HepG2 (cell line): ENCODE results near the gene GCNT2. TPM values are rescaled to one million over a fixed set of nuclear protein-coding genes. Genes with fewer than 3 reads are reported as not detected.

Source experiments
- ATAC-seq: fragments of 200-7000 bp; cut with Tn5 transposase; 3 replicates; pipeline ENCODE4 v1.9.1; 2020; ENCODE audit warnings: mild to moderate bottlenecking, moderate library complexity
- BruUV-seq: library from RNA; stranded (reverse); fragments of 400-500 nt; replicated peaks from 2 replicates; lab custom pipeline; 2021; lab: Mats Ljungman, UMichigan
- CTCF ChIA-PET: fragments of 300-600 bp; formaldehyde crosslinking; extraction: SDS; loops from one replicate; lab custom pipeline; 2021; ENCODE audit warnings: low total read pairs, inconsistent platforms, low intra/inter-chr PET ratio; lab: Yijun Ruan, JAX
- POLR2A ChIA-PET: fragments of 350-600 bp; sonication (Branson Sonifier 250); formaldehyde crosslinking; loops from one replicate; lab custom pipeline; 2020; ENCODE audit warnings: antibody characterized with exemption, inconsistent platforms; lab: Yijun Ruan, JAX
- DNase-seq: peaks from one replicate; pipeline ENCODE4 v3.0.0-alpha.2; 2015; ENCODE audit warnings: low spot score
- FAIRE-seq: peaks from 3 replicates; lab custom pipeline; 2011; peaks lifted over from hg19 to GRCh38; lab: Jason Lieb, UNC
- H2AFZ ChIP-seq: one replicate; pipeline ENCODE4 v1.6.1; 2011; ENCODE audit warnings: low read length, inconsistent platforms
- H3K27ac ChIP-seq: fragments of 300-600 bp; 3 replicates; pipeline ENCODE4 v1.8.0; 2011; ENCODE audit warnings: mixed run types, mild to moderate bottlenecking, mixed read lengths, low read length, inconsistent platforms; ENCODE audit not compliant: insufficient read depth; ENCODE audit errors: extremely low read length
- H3K27me3 ChIP-seq, 2 experiments: fragments of 200-600 bp in 1 of 2; 2 replicates in 1 of 2; 3 replicates in 1 of 2; pipeline versions ENCODE4 v1.6.0 to v1.8.0; 2011; ENCODE audit warnings: low read length in 2 of 2, mild to moderate bottlenecking in 2 of 2, moderate library complexity in 2 of 2, inconsistent platforms in 1 of 2; ENCODE audit not compliant: insufficient read depth in 2 of 2, control insufficient read depth in 1 of 2
- H3K36me3 ChIP-seq, 2 experiments: fragments of 200-600 bp in 1 of 2; replicated peaks in 1 of 2; 2 replicates in 1 of 2; 3 replicates in 1 of 2; pipeline versions ENCODE4 v1.5.1 to v1.8.0; 2011; ENCODE audit warnings: low read length in 2 of 2, inconsistent platforms in 1 of 2; ENCODE audit not compliant: insufficient read depth in 2 of 2, control insufficient read depth in 1 of 2
- H3K4me1 ChIP-seq: 2 replicates; pipeline ENCODE4 v1.5.1; 2012; ENCODE audit warnings: low read length, inconsistent platforms; ENCODE audit not compliant: insufficient read depth
- H3K4me2 ChIP-seq: 2 replicates; pipeline ENCODE4 v1.6.0; 2011; ENCODE audit warnings: low read depth, low read length, inconsistent platforms
- H3K4me3 ChIP-seq, 3 experiments: fragments of 200-600 bp in 1 of 3; sonication (generic), shearing (Covaris generic) in 1 of 3; replicated peaks in 1 of 3; 2 replicates each; pipeline ENCODE4 v1.5.1; 2011 to 2016; ENCODE audit warnings: low read length in 3 of 3, inconsistent platforms in 2 of 3, low read depth in 2 of 3, mild to moderate bottlenecking in 2 of 3, control low read depth in 1 of 3, mixed read lengths in 1 of 3; ENCODE audit not compliant: insufficient read depth in 1 of 3
- H3K79me2 ChIP-seq: one replicate; pipeline ENCODE4 v1.6.1; 2011; ENCODE audit warnings: low read length, inconsistent platforms; ENCODE audit not compliant: insufficient read depth
- H3K9ac ChIP-seq: 2 replicates; pipeline ENCODE4 v1.6.0; 2011; ENCODE audit warnings: mild to moderate bottlenecking, low read depth, low read length, inconsistent platforms; ENCODE audit not compliant: insufficient read depth
- H3K9me3 ChIP-seq: 2 replicates; pipeline ENCODE4 v1.5.1; 2012; ENCODE audit warnings: mild to moderate bottlenecking, low read length
- H4K20me1 ChIP-seq: 2 replicates; pipeline ENCODE4 v1.6.0; 2011; ENCODE audit warnings: inconsistent platforms, mild to moderate bottlenecking, low read length, moderate library complexity; ENCODE audit not compliant: insufficient read depth
- E2F1 ChIP-seq: sonication (generic); formaldehyde crosslinking; IDR thresholded peaks from 2 replicates; pipeline ENCODE4 v1.5.0; 2020; ENCODE audit warnings: missing genetic modification reagents
- FOXK2 ChIP-seq: fragments of 450-650 bp; IDR thresholded peaks from 2 replicates; pipeline ENCODE4 v1.6.1; 2016
- HMG20A ChIP-seq: IDR thresholded peaks from 2 replicates; pipeline ENCODE4 v1.6.1; 2016; ENCODE audit warnings: borderline replicate concordance
- NR0B2 ChIP-seq: sonication (generic); formaldehyde crosslinking; IDR thresholded peaks from 2 replicates; pipeline ENCODE4 v1.4.0; 2020; ENCODE audit warnings: mild to moderate bottlenecking, missing genetic modification reagents
- ONECUT2 ChIP-seq: sonication (generic); formaldehyde crosslinking; IDR thresholded peaks from 2 replicates; pipeline ENCODE4 v1.4.0; 2020; ENCODE audit warnings: missing genetic modification reagents
- POLR2AphosphoS2 ChIP-seq: IDR thresholded peaks from 2 replicates; pipeline ENCODE4 v1.6.1; 2011; ENCODE audit warnings: low read depth, low read length, improper control_type of control experiment
- TBP ChIP-seq: sonication (generic); formaldehyde crosslinking; IDR thresholded peaks from 2 replicates; pipeline ENCODE4 v1.5.0; 2020; ENCODE audit warnings: missing genetic modification reagents
- ZMYM4 ChIP-seq: sonication (generic); formaldehyde crosslinking; IDR thresholded peaks from 2 replicates; pipeline ENCODE4 v1.8.1; 2023; ENCODE audit warnings: mild to moderate bottlenecking, missing genetic modification reagents
- ZNF143 ChIP-seq: sonication (generic); formaldehyde crosslinking; IDR thresholded peaks from 2 replicates; pipeline ENCODE4 v1.4.0; 2020; ENCODE audit warnings: missing genetic modification reagents
- ZNF20 ChIP-seq: sonication (generic); formaldehyde crosslinking; IDR thresholded peaks from 2 replicates; pipeline ENCODE4 v1.4.0; 2020; ENCODE audit warnings: mild to moderate bottlenecking, moderate library complexity, missing genetic modification reagents
- ZNF230 ChIP-seq: sonication (generic); formaldehyde crosslinking; IDR thresholded peaks from 2 replicates; pipeline ENCODE4 v1.4.0; 2020; ENCODE audit warnings: mild to moderate bottlenecking, missing genetic modification reagents
- ZNF33A ChIP-seq: sonication (generic); formaldehyde crosslinking; IDR thresholded peaks from 2 replicates; pipeline ENCODE4 v1.5.1; 2020; ENCODE audit warnings: missing genetic modification reagents, mild to moderate bottlenecking, moderate library complexity, borderline replicate concordance
- ZNF660 ChIP-seq: sonication (generic); formaldehyde crosslinking; IDR thresholded peaks from 2 replicates; pipeline ENCODE4 v1.5.1; 2020; ENCODE audit warnings: mild to moderate bottlenecking, low read depth, missing genetic modification reagents, borderline replicate concordance
- WGBS: methylation state at CpG from one replicate; pipeline ENCODE4 v1.1.6; 2017; ENCODE audit warnings: low lambda C conversion rate; 5-methylcytosine and 5-hydroxymethylcytosine counted together
- in situ Hi-C: cut with HindIII; loops from 2 replicates; pipeline ENCODE4 v1.10.0; 2017; ENCODE audit warnings: low pct_unique_long_range_greater_than_20kb; ENCODE audit not compliant: extremely low pct_ligation_motif_present
- intact Hi-C: fragments of 100-400 bp; cut with micrococcal nuclease; formaldehyde crosslinking; loops from one replicate; pipeline ENCODE4 v1.10.0; 2022; ENCODE audit not compliant: unreplicated experiment
- polyA plus RNA-seq, 8 experiments: library from polyadenylated mRNA; depleted of rRNA in 3 of 8; stranded (reverse) in 7 of 8; unstranded in 1 of 8; fragments of >200 nt; fragmentation: Illumina TruSeq in 4 of 8; extraction: Trizol in 4 of 8; gene quantifications; 2 replicates each; pipeline versions ENCODE4 v1.2.1 to v1.2.3, GENCODE V29; 2011 to 2016; ENCODE audit warnings: low read depth in 4 of 8, missing spikeins in 1 of 8, mixed read lengths in 1 of 8; ENCODE audit not compliant: insufficient read depth in 1 of 8
- total RNA-seq, 5 experiments: library from RNA; depleted of rRNA; stranded (reverse); fragments of >200 nt; fragmentation: Illumina TruSeq; extraction: Trizol; gene quantifications; 2 replicates each; pipeline ENCODE4 v1.2.3, GENCODE V29; 2016; ENCODE audit warnings: low read depth in 1 of 5
- TF ChIP-seq, protein P1 (sequence below): sonication (generic); formaldehyde crosslinking; IDR thresholded peaks from 2 replicates; pipeline ENCODE4 v1.8.0; 2022; ENCODE audit warnings: mild to moderate bottlenecking, missing genetic modification reagents
- TF ChIP-seq, protein P2 (sequence below): sonication (generic); formaldehyde crosslinking; IDR thresholded peaks from 2 replicates; pipeline ENCODE4 v1.9.0; 2021; ENCODE audit warnings: missing genetic modification reagents, borderline replicate concordance
- TF ChIP-seq, protein P3 (sequence below): sonication (generic); formaldehyde crosslinking; conservative IDR thresholded peaks from 2 replicates; pipeline ENCODE4 v1.4.0; 2020; ENCODE audit warnings: mild to moderate bottlenecking, missing genetic modification reagents, moderate library complexity

Gene GCNT2
- total and polyA plus RNA-seq, 2 of the 13 experiments (the other 11 are each of a cell fraction or from before 2014, with no cell fraction given) = 11.8 to 31.9 TPM

- FAIRE-seq (no peak), DNase-seq (no peak), ATAC-seq (no peak)
- no peak overlapping the region for H3K27ac ChIP-seq
- POLR2A ChIA-PET = no interaction called here
- no peaks in the 10 kb centered on the region for H3K4me1 ChIP-seq
- in situ Hi-C loops (no loop called here), intact Hi-C loops (no loop called here)
- no peaks in the 10 kb centered on the region for H3K27me3 ChIP-seq
- no peaks in the 10 kb centered on the region for H4K20me1 ChIP-seq
- H3K4me2 ChIP-seq = no peak overlapping the region
- H3K4me3 ChIP-seq = no peak overlapping the region
- no peaks in the 10 kb centered on the region for H3K9me3 ChIP-seq
- no peak overlapping the region for H3K9ac ChIP-seq
- no TSS peak for BruUV-seq
- H3K79me2 ChIP-seq = no peaks in the 10 kb centered on the region
- no peak overlapping the region for H2AFZ ChIP-seq
- WGBS = 96% methylated on average over 9 of the region's 9 CpGs
- CTCF ChIA-PET = no interaction called here
- H3K36me3 ChIP-seq = peaks cover 7 to 23% of the 10 kb centered on the region in 2 experiments; a peak in 4 of 5 replicates
- TF ChIP-seq ZNF660 (CRISPR knock-in tag) (no peak), ZNF33A (CRISPR knock-in tag) (no peak), TBP (CRISPR knock-in tag) (no peak), POLR2AphosphoS2 (no peak), ZNF230 (no peak), ZNF20 (no peak), ONECUT2 (CRISPR knock-in tag) (no peak), NR0B2 (CRISPR knock-in tag) (no peak), E2F1 (CRISPR knock-in tag) (no peak), ZMYM4 (CRISPR knock-in tag) (no peak), HMG20A (CRISPR knock-in tag) (no peak), ZNF143 (CRISPR knock-in tag) (no peak), FOXK2 (no peak)
- TF ChIP-seq, protein P1, sequence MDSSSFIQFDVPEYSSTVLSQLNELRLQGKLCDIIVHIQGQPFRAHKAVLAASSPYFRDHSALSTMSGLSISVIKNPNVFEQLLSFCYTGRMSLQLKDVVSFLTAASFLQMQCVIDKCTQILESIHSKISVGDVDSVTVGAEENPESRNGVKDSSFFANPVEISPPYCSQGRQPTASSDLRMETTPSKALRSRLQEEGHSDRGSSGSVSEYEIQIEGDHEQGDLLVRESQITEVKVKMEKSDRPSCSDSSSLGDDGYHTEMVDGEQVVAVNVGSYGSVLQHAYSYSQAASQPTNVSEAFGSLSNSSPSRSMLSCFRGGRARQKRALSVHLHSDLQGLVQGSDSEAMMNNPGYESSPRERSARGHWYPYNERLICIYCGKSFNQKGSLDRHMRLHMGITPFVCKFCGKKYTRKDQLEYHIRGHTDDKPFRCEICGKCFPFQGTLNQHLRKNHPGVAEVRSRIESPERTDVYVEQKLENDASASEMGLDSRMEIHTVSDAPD (CRISPR knock-in tag) = no peak
- TF ChIP-seq, protein P2, sequence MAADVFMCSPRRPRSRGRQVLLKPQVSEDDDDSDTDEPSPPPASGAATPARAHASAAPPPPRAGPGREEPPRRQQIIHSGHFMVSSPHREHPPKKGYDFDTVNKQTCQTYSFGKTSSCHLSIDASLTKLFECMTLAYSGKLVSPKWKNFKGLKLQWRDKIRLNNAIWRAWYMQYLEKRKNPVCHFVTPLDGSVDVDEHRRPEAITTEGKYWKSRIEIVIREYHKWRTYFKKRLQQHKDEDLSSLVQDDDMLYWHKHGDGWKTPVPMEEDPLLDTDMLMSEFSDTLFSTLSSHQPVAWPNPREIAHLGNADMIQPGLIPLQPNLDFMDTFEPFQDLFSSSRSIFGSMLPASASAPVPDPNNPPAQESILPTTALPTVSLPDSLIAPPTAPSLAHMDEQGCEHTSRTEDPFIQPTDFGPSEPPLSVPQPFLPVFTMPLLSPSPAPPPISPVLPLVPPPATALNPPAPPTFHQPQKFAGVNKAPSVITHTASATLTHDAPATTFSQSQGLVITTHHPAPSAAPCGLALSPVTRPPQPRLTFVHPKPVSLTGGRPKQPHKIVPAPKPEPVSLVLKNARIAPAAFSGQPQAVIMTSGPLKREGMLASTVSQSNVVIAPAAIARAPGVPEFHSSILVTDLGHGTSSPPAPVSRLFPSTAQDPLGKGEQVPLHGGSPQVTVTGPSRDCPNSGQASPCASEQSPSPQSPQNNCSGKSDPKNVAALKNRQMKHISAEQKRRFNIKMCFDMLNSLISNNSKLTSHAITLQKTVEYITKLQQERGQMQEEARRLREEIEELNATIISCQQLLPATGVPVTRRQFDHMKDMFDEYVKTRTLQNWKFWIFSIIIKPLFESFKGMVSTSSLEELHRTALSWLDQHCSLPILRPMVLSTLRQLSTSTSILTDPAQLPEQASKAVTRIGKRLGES = no peak
- TF ChIP-seq, protein P3, sequence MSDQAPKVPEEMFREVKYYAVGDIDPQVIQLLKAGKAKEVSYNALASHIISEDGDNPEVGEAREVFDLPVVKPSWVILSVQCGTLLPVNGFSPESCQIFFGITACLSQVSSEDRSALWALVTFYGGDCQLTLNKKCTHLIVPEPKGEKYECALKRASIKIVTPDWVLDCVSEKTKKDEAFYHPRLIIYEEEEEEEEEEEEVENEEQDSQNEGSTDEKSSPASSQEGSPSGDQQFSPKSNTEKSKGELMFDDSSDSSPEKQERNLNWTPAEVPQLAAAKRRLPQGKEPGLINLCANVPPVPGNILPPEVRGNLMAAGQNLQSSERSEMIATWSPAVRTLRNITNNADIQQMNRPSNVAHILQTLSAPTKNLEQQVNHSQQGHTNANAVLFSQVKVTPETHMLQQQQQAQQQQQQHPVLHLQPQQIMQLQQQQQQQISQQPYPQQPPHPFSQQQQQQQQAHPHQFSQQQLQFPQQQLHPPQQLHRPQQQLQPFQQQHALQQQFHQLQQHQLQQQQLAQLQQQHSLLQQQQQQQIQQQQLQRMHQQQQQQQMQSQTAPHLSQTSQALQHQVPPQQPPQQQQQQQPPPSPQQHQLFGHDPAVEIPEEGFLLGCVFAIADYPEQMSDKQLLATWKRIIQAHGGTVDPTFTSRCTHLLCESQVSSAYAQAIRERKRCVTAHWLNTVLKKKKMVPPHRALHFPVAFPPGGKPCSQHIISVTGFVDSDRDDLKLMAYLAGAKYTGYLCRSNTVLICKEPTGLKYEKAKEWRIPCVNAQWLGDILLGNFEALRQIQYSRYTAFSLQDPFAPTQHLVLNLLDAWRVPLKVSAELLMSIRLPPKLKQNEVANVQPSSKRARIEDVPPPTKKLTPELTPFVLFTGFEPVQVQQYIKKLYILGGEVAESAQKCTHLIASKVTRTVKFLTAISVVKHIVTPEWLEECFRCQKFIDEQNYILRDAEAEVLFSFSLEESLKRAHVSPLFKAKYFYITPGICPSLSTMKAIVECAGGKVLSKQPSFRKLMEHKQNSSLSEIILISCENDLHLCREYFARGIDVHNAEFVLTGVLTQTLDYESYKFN = no peak
Measured at GRCh38 chr6:10559522-10560152, 38.5 kb downstream of the GCNT2 start.
